Stimulated activated CD8-positive, alpha-beta memory T cell treated with anti-CD3 and anti-CD28 coated beads, Interleukin-7, amount 100 ng/mL, for 48 hours (primary cell): Measurements from ENCODE around the gene RABIF.

Experiments
- DNase-seq, 2 donors: peaks; one replicate each; pipeline ENCODE4 v3.0.0-alpha.2; 2020; ENCODE audit warnings: low read depth in 1 of 2; ENCODE audit errors: extremely low read depth in 1 of 2

RABIF gene

DNA sequence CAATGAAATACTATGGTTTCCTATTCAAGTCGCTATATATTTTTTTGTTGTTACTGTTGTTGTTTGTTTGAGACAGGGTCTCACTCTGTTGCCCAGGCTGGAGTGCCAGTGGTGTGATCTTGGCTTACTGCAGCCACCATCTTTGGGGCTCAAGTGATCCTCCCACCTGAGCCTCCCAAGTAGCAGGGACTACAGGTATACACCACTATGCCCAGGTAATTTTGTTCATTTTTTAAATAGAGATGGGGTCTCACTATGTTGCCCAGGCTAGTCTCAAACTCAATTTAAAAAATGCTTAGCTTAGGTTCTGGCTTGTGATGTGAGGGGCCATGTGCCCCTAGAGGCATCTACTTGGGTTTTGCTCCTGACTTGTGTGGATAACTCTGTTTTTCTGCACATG, 9.8 kb downstream of the RABIF start:
- no peak for DNase-seq

DNA sequence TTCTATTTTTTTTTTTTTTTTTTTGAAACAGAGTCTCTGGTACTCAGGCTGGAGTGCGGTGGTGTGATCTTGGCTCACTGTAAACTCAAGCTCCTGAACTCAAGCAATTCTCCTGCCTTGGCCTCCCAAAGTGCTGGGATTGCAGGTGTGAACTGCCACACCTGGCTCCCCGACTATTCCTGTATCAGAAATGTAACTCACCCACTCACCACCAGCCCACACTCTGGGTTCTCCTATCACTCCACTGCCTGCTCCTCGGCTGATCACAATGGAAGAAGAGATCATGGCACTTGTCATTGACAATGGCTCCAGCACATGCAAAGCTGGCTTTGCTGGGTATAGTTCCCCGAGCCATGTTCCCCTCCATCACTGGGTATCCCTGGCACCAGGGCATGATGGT, 15.9 kb downstream of the RABIF start:
- no peak for DNase-seq

DNA sequence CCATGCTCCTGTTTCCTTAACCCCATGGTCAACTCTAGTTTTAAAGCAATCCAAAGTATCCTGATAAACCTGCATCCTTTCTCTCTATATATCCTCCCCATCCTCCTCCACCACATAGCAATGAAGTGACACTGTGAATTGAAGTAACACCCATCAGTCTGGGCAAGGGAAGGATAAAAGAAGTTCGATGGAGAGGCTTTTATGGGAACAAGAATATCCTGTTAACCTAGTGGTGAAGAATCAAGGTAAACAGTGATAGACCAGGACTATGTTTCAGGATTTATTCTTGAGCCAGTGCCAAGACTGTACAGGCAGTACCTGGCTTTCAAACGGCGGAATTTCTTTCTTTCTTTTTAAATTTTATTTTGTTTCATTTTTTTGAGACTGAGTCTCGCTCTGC, 17.6 kb downstream of the RABIF start:
- no peak for DNase-seq

DNA sequence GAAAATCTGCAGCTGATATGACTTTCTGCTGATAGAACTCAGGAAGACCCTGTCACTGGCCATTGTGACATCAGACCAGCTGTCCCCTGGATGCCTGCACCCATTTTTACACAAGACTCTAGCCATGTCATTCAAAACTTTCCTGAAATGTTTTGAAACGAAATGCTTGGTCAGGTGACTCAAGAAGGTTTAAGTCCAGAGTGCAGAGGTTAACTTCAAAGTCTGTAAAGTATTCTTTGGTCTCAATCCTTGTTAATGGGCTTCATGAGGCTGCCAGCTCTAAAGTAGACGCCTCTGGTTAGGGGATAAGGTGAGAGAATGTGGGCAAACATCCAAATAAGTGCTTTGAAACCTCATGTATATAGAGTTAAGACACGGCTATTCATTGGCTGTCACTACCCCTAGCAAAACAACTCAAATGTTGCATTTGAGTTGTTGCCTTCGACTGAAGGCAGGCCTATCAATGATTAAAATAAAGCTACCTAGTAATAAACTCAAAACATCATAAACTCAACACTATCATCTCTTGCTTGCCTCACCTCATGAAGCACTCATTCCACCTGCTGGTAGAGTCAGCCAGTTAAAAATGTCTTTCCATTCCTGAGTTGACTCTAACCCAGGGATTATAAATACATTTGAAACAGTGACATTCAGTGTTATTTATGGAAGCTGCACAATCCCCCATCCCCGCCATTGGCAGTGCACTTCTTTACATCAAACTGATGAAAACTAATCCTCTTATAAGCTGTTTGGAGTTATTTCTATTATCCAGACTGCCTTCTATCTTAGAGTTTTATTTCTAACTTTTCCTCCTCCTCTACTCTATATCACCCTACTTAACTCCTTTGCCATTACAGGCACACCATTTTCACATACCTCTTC, 26.0 kb downstream of the RABIF start:
- no peak for DNase-seq

DNA sequence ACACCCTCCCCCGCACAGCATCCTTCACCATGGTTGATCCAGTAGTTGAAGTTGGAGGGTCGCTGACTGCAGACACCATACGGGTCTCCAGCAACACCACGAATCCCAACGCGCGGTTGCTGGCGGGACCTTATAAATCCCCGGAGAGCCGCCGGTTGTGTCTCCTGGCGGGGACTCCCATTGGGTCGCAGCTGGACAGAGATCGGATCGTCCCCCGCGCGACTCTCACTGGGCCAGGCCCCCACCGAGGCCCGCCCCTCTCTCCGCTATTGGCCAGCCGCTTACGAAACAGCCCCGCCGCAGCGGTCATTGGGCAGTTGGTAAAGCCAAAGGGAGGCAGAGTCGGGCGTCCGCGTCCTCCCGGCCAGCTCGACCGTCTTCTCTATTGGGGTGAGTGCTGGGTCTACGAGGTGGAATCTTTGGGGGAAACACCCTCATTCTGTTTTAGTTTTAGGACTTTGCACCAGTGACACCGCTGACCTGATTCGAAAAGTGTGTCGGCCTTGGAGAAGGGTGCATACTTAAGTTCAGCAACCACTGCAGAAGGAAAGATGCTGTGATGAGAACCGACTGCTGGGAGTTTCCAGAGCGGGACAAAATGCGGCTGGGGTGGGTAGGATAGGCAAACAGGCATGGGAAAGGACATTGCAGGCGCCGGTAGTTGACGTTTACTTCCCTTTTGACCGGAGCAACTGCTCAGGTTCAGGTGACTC, 27.4 kb downstream of the RABIF start:
- DNase-seq = peak; percentile 24 to 44

DNA sequence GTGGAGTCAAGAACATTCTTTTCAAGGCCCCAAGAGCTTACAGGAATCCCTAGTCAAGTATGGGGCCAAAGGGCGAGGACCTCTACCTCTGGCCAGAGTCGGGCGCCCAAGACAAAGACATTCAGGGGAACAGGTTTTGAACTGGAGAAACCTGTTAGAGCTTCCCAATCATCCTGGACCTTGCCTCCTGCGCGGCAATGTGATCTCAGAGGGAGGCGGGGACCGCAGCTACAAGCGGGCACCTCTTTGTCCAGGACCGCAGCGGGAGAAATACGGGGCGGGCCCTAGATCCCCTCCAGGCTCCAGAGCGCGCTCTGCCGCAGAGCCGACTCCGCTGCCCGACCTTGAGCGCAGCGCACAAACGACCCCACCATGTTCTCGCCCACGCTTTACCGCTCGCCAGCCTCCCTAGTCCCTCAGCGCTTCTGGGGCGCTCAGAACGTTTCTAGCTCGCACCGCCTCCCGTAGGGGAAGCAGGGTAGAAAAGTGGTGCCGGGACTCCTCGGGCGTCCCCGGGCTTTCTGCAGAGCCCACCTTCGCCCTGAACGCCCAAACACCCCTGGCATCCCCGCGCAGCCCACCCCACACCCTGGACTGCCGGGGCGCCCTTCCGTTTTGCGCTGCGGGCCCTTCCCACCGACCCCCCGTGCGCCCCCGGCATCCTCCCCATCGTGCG, 28.1 kb downstream of the RABIF start:
- peak in 1 of 2 donors; percentile 16 for DNase-seq

DNA sequence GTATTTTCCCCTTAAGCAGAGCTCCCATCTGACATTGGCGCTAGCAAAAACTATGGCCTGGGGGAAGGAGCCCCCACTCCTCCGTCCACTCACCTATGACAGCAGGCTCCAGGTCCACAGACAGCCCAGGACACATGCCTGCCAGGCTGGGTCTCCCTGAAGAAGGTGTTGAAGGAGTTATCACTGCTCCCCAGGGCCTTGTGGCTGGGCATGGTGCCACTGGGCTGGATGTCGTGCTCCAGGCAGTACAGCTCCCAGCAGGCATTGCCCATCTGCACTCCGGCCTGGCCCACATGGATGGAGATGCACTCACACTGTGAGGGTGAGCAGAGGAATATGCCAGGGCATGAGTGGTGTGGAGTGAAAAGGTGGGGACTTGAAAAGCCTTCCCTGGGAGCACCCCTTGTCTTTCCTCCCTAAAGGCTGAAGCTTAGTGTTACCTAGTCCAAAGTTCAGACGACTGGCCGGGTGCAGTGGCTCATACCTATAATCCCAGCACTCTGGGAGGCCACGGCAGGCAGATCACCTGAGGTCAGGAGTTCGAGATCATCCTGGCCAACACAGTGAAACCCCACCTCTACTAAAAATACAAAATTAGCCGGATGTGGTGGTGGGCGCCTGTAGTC, 30.0 kb downstream of the RABIF start:
- DNase-seq = no peak

DNA sequence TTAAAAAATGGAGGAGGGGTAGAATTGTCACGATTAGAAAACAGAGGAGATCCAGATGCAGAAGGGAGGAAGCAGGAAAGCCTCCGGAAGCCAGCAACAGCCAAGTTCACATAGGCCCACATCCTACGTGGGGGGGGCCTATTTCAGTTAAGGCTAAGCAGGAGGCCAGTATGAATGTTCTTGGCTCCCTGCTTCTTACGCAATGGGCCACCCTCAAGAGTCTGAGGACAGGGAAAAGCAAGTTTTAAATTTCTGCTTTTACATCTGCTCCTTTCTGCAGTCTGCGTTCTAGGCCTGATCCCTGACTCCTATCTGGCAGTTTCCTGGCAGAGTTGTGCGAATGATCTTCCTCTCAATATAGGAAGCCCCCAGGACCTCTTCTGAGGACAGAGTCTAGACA, 30.6 kb downstream of the RABIF start:
- DNase-seq = no peak

DNA sequence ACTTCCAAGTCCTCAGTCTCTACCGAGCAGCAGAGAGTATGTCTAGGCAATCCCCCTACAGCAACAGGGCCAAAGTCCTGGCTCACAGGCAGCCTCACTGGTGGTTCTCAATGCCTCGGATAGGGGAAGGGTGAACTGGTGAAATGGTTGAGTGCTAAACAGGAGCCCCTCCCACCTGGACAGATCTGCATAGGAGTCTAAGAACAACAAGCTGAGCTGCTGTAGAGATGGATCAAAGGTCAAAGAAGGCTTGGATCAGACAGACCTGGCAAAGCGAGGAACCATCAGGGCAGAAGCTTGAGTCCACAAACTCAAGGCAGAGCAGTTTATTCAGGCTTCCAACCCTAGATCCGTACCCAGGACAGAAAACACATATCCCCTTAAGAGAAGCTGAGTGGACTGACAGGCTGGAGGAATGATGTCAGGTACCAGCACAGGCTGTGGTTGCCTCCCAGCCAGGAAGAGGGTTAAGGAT, 31.8 kb downstream of the RABIF start:
- DNase-seq = no peak

DNA sequence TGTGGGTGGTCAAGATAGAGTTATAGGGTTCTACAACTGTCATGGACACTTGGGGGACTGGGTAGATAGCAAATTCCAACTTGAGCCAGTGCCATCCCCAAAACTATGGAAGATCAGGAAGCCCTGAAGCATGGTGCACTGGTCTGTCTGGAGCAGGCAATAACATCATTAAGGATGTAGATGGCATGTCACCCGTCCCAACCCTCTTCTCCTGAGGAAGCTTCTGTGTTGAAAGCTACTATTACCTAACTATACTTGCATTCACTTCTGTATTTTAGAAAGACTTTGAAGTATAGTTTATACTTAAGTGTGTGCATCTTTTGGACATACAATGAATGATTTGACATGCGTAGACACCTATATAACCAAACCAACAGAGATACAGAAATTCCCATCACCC, 32.9 kb downstream of the RABIF start:
- no peak for DNase-seq

DNA sequence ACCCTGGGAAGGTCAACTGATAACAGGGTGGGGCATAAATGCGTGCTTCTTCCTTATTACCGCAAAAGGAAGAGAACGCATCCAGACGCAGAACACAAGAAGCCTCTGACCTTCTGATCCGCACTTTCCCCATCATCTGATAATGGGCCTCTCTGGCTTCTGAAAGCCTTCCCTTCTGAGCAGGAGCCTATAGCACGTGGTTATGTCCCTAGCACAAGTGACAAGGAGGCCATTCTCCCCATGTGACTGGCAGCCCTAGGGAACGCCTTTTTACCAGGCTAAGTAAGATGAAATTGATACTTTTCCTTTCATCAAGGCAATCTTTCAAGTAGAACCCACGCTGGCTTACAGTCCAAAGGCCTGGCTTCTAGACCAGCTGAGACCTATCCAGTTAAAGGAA, 34.2 kb downstream of the RABIF start:
- DNase-seq = no peak

DNA sequence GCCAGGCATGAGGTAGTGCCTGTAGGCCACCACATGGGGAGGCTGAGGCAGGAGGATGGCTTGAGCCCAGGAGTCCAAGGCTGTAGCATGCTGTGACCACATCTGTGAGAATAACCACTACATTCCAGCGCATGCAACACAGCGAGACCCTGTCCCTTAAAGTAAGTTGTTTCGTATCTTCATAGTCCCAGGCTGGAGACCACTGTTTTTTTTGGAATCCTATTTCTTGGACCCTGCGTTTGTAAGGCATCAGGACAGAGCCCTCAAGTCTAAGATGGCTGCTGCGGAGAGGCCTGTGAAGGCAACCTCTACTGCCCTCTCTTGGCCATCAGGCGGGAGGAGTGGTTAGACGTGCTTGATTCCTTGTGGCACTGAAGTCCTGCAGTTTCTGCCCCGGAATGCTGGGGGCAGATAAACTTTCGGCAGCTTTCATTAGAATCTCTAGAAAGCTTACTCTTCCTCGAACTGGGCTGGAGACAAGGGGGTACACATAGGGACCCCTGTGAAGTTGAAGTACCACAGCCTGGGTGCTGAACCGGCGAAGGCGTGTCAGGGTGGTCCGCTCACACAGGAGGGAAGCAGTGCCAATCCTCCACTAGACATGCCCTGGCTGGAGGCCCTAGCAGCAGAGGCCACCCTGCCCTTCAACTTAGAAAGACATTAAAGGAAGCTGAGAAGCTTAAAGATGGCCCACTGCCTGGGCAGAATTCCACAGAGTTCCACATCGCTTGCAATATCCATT, 36.6 kb downstream of the RABIF start:
- peak in 1 of 2 donors; percentile 27 for DNase-seq

DNA sequence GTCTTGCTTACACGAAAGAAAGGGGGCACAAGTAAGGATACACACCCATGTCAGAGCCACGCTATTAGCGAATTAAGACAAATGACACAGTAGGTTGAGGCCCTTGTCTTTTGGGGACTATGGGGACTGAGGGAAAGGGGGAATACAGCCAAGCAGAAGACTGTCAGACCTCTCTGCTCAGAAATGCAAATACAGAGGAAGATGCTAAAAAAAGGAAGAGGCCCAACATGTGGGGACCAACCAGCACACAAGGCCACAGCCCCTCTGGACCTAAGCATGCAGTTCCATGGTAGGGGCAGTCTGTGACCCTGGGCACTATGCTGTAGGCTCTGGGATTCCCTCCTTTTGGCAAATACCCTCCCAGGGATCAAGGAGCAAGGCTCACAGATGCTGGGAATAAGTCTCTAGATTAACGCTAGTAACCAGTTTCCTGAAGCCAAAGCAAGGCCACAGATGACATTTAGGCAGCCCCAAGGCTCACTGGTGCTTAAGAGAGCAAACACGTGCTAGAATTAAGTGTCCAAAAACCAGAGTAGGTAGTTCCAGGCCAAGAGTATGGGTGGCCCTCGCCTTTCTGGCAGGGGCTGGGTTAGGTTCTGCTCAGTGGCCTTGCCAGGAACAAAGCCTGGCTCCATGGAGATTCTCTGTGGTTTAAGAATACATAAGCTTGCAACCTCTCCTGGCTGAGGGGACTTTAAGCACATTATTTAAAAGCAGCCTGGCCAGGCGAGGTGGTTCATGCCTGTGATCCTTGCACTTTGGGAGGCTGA, 38.2 kb downstream of the RABIF start:
- DNase-seq = no peak

DNA sequence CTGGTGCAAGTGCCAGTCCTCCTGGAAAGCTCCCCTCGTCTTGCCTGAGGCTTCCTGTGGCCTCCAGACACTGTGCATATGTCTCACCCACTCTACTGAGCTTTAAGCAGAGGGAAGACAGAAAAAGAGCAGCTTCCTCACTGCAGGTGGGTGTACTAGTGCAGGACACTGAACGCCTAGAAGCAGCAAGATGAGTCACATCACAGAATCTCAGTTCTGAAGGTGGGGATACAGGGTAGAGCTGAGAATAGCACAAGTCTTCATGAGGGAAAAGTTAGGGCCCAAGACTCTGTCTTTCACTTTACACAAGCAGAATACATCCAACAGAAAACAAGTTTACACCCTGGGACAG, 40.8 kb downstream of the RABIF start:
- DNase-seq = no peak

DNA sequence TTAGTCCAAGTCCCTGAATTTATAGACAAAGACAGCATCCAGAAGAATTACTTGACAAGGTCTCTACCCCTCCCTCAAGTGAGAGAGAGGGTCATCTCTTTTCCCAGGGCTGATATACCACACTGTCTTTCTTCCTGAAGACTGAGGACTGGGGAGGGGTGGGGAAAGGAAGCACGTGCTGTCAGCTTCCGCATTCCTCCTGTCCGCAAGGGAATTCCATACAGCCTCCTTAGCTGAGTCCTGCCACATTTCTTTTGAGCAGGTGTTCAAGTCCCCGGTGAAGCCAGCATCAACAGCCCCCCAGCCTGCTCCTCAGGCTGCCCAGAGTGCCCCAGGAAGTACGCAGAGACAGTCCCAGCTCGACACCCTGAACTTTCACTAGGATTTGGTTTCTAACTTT, 44.0 kb downstream of the RABIF start:
- no peak for DNase-seq

DNA sequence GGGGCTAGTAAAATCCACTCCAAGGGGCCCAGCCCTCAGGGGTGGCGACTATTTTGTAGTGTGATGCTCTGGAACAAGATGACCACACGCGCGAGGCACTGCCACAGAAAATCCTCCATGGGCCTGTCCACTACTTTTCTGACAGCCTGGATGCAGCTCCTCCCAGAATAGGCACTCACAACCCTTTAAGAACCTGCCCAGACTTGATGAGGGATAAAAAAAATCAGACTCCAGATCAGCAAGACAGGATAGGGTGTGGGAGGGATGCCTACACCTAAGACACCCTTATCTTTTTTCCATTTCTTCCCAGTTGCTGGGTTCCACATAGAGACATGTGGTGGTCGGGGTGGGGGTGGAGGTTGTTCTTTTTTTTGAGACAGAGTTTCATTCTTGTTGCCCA, 44.7 kb downstream of the RABIF start:
- no peak for DNase-seq

DNA sequence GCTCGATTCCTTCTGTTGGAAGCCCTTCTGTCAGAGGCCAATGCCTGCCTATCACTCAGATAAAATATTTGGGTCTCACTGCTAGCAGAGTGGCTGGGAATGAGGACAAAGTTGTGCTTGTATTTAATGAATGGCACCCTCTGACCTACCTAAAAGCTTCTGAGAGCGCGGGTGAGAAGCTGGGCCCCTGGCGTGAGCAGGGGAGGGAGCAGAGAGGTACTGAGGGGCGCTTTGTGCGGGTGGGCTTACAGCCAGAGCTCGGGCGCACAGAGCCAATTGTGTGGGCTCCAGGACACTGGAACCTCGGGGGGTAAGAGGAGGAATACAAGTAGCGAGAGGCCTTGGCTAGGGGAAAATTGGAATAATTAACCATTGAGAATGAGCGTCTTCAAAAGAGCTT, 45.9 kb downstream of the RABIF start:
- DNase-seq = no peak

DNA sequence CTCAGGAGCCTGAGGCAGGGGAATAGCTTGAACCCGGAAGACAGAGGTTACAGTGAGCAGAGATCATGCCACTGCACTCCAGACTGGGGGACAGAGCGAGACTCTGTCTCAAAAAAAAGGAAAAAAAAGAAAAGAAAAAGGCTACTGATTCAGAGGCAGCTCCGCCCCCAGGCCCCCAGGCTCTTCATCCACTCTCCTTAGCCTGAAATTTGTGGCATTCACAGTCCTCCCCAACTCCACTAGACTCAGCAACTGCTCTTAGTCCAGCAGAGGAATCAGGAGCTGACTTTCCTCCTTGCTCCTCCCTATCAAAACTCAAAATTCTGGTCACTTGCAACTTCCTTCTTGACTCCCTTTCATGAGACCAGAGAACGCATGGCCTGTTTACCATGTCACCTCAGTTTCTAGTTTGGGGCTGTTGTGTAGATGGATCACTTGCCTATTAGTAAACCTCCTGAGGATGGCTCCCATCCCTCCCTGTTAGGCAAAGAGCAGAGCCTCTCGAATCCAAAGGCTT, 51.1 kb downstream of the RABIF start:
- DNase-seq = no peak

DNA sequence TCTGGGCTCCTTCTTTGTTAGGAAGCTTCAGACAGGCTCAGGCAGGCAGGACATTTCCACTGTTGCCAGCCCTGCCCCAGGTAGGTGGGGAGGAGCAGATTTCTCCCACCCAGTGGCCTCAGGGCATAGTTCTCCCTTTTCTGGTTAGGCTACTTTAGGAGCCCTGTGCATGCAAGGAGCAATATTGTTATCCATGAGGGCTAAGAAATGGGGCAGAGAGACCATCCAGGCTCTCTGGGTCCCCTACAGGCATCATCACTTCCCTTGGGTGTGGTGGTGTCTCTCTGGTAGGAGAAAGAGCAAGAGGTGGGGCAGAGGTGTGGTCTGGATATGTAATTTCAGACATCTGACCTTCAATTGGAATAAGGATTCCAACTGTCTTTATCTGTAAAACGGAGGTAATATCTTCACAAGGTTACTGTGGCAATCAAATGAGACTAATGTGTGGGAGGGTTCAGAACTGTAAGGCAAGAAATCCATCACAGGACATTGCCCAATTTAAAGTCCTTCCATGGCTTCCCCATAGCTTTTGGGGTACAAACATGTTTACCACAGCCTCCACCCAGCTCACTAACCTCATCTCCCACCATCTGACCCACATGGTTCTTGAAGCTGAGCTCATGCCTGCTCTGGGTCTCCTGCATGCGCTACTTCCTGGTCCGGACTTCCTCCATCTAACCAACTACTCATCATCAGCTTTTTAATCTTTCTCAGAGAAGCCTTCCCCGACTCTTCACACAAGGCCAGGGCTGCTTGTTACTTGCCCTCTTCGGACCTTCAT, 52.1 kb downstream of the RABIF start:
- DNase-seq = no peak
